Stomach (tissue), 9 donors: ENCODE measurements around the gene TCERG1. TPM values are rescaled to one million over a fixed set of nuclear protein-coding genes. Genes with fewer than 3 reads are reported as not detected.

Experiments
- DNase-seq, 2 donors: peaks; one replicate each; pipeline versions ENCODE4 v3.0.0 to v3.0.0-alpha.2; 2013 to 2019
- H3K27ac ChIP-seq, 5 donors: fragments of 200-600 bp in 4 of 5; sonication (generic) in 4 of 5; one replicate each; pipeline ENCODE4 v1.5.1; 2013 to 2019; ENCODE audit warnings: mild to moderate bottlenecking in 1 of 5, moderate library complexity in 1 of 5
- H3K27me3 ChIP-seq, 3 donors: fragments of 200-600 bp; sonication (generic); one replicate each; pipeline ENCODE4 v1.5.1; 2017 to 2019; ENCODE audit warnings: mixed run types in 1 of 3
- H3K36me3 ChIP-seq, 4 donors: fragments of 200-600 bp; sonication (generic); 1 replicate in 3 of 4; 2 replicates in 1 of 4; pipeline ENCODE4 v1.5.1; 2016 to 2019
- H3K4me1 ChIP-seq, 4 donors: fragments of 200-600 bp; sonication (generic); one replicate each; pipeline ENCODE4 v1.5.1; 2016 to 2019
- H3K4me3 ChIP-seq, 4 donors: fragments of 200-600 bp; sonication (generic) in 3 of 4; one replicate each; pipeline ENCODE4 v1.5.1; 2016 to 2019; ENCODE audit warnings: mild to moderate bottlenecking in 1 of 4
- H3K9me3 ChIP-seq, 4 donors: fragments of 200-600 bp; sonication (generic); one replicate each; pipeline ENCODE4 v1.5.1; 2016 to 2019
- EP300 ChIP-seq: sonication (generic); formaldehyde crosslinking; IDR thresholded peaks from one replicate; pipeline ENCODE4 v1.6.1; 2017; ENCODE audit warnings: antibody characterized with exemption
- POLR2A ChIP-seq, 4 donors: fragments of 450-650 bp; IDR thresholded peaks; one replicate each; pipeline ENCODE4 v1.6.1; 2016; ENCODE audit warnings: antibody characterized with exemption in 4 of 4, control low read depth in 2 of 4, mild to moderate bottlenecking in 1 of 4, moderate library complexity in 1 of 4
- POLR2AphosphoS5 ChIP-seq, 3 donors: sonication (generic); formaldehyde crosslinking; IDR thresholded peaks; one replicate each; pipeline ENCODE4 v1.6.1; 2016; ENCODE audit warnings: antibody characterized with exemption in 3 of 3
- WGBS, 5 donors: extraction: QIAGEN DNeasy Blood & Tissue Kit in 3 of 5; methylation state at CpG; one replicate each; pipeline versions ENCODE4 v1.1.5 to v1.1.7; 2013 to 2018; 5-methylcytosine and 5-hydroxymethylcytosine counted together
- intact Hi-C: fragments of 100-400 bp; cut with DNase I; formaldehyde crosslinking; loops from one replicate; pipeline ENCODE4 v1.15.1; 2023; ENCODE audit warnings: low total_unique reads
- polyA plus RNA-seq, 3 donors: library from polyadenylated mRNA; stranded (reverse); fragments of 200-250 nt; gene quantifications; one replicate each; pipeline ENCODE4 v1.2.3, GENCODE V29; 2013
- total RNA-seq, 5 donors: library from RNA; depleted of rRNA; stranded (reverse); fragments of >200 nt; gene quantifications; one replicate each; pipeline versions ENCODE4 v1.1.0 to v1.2.3, GENCODE V29; 2014 to 2016
- TF ChIP-seq, protein P1 (sequence below), 7 experiments: fragments of 450-650 bp in 4 of 7; fragments of 200-600 bp in 3 of 7; sonication (generic) in 3 of 7; IDR thresholded peaks; one replicate each; pipeline ENCODE4 v1.5.1; 2016 to 2019; ENCODE audit warnings: antibody characterized with exemption in 7 of 7, control low read depth in 2 of 7, mild to moderate bottlenecking in 1 of 7
- donor health status: healthy with polysubstance abuse.
- donor health status: Bipolar disorder and iron deficiency.
- donor health status: healthy.

The TCERG1 gene
- total and polyA plus RNA-seq, 8 donors: 9.9 to 120 (median 58.4) TPM

- TF ChIP-seq, protein P1, sequence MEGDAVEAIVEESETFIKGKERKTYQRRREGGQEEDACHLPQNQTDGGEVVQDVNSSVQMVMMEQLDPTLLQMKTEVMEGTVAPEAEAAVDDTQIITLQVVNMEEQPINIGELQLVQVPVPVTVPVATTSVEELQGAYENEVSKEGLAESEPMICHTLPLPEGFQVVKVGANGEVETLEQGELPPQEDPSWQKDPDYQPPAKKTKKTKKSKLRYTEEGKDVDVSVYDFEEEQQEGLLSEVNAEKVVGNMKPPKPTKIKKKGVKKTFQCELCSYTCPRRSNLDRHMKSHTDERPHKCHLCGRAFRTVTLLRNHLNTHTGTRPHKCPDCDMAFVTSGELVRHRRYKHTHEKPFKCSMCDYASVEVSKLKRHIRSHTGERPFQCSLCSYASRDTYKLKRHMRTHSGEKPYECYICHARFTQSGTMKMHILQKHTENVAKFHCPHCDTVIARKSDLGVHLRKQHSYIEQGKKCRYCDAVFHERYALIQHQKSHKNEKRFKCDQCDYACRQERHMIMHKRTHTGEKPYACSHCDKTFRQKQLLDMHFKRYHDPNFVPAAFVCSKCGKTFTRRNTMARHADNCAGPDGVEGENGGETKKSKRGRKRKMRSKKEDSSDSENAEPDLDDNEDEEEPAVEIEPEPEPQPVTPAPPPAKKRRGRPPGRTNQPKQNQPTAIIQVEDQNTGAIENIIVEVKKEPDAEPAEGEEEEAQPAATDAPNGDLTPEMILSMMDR (IDR thresholded peaks at IDR 0.05): peak in 5 of 7 experiments; percentile 26 to 62 (median 51)
- no peak for TF ChIP-seq POLR2AphosphoS5 (IDR thresholded peaks at IDR 0.05)
- intact Hi-C loops: loop anchor here (10.0 kb wide), 1 partner anchor 132 kb away; no protein-coding TSS in a partner anchor
- 27 to 34% (median 31%) methylated on average over 7 of the region's 7 CpGs for WGBS, 5 donors
These were observed 20.1 kb upstream of the TCERG1 start for GRCh38 chr5:146426853-146427618.

GRCh38 chr5:146427619-146427997, 19.5 kb upstream of the TCERG1 start:
- Histone ChIP-seq H3K27ac (no peak overlapping the region), H3K9me3 (no peaks in the 10 kb centered on the region), H3K27me3 (peaks cover 0 to 12% (median 0%) of the 10 kb centered on the region in 3 donors), H3K4me3 (no peak overlapping the region), H3K4me1 (peaks cover 0 to 9% (median 3%) of the 10 kb centered on the region in 4 donors), H3K36me3 (no peaks in the 10 kb centered on the region)
- no peak for TF ChIP-seq POLR2A (IDR thresholded peaks at IDR 0.05)
- TF ChIP-seq, protein P1 (IDR thresholded peaks at IDR 0.05): no peak
- TF ChIP-seq EP300: no peak
- TF ChIP-seq POLR2AphosphoS5 (IDR thresholded peaks at IDR 0.05): no peak
- intact Hi-C loops: loop anchor here (10.0 kb wide), 1 partner anchor 133 kb away; no protein-coding TSS in a partner anchor
- no peak for DNase-seq
- 41 to 57% (median 43%) methylated on average over 4 of the region's 4 CpGs for WGBS, 5 donors

More at GRCh38 chr5:146426853-146427618, 20.1 kb upstream of the TCERG1 start:
- H3K4me3 ChIP-seq: no peak overlapping the region
- peaks cover 0 to 9% (median 3%) of the 10 kb centered on the region in 4 donors for H3K4me1 ChIP-seq
- no peaks in the 10 kb centered on the region for H3K9me3 ChIP-seq
- no peak overlapping the region for H3K27ac ChIP-seq
- peaks cover 0 to 12% (median 0%) of the 10 kb centered on the region in 3 donors for H3K27me3 ChIP-seq
- DNase-seq: peak in 1 of 2 donors; percentile 66
- H3K36me3 ChIP-seq: no peaks in the 10 kb centered on the region

- H3K4me1 ChIP-seq: peaks cover 0 to 9% (median 3%) of the 10 kb centered on the region in 4 donors
- H3K36me3 ChIP-seq: no peaks in the 10 kb centered on the region
- no peak overlapping the region for H3K27ac ChIP-seq
- peaks cover 0 to 12% (median 0%) of the 10 kb centered on the region in 3 donors for H3K27me3 ChIP-seq
- 58 to 66% (median 60%) methylated on average over 8 of the region's 8 CpGs for WGBS, 5 donors
- H3K9me3 ChIP-seq: no peaks in the 10 kb centered on the region
- intact Hi-C loops: loop anchor here (10.0 kb wide), 1 partner anchor 134 kb away; no protein-coding TSS in a partner anchor
- DNase-seq: no peak
- no peak overlapping the region for H3K4me3 ChIP-seq
- TF ChIP-seq EP300: no peak
- TF ChIP-seq, protein P1 (IDR thresholded peaks at IDR 0.05): no peak
These were observed 18.5 kb upstream of the TCERG1 start for GRCh38 chr5:146428658-146429057.

GRCh38 chr5:146440353-146440752, 6.8 kb upstream of the TCERG1 start:
- WGBS, 5 donors: 63 to 75% (median 70%) methylated on average over 1 of the region's 1 CpG
- no peaks in the 10 kb centered on the region for H3K9me3 ChIP-seq
- H3K4me3 ChIP-seq: no peak overlapping the region
- intact Hi-C loops: no loop called here
- no peak overlapping the region for H3K27ac ChIP-seq
- no peaks in the 10 kb centered on the region for H3K36me3 ChIP-seq
- TF ChIP-seq EP300 (no peak), POLR2AphosphoS5 (IDR thresholded peaks at IDR 0.05) (no peak), POLR2A (IDR thresholded peaks at IDR 0.05) (no peak)
- TF ChIP-seq, protein P1 (IDR thresholded peaks at IDR 0.05): no peak
- H3K4me1 ChIP-seq: no peaks in the 10 kb centered on the region
- H3K27me3 ChIP-seq: peaks cover 0 to 23% (median 0%) of the 10 kb centered on the region in 3 donors
- DNase-seq: no peak
